Astrocyte of the spinal cord (primary cell): Measurements from ENCODE around the gene MAPK11.
"Not testable (repeated sequence)": the region's sequence is repeated elsewhere in the genome, so short reads cannot be mapped to it uniquely, and the experiment has no call there.

Experiments
- DNase-seq: peaks from one replicate; pipeline ENCODE4 v3.0.0; 2011; ENCODE audit warnings: low read depth, low spot score
- H3K4me3 ChIP-seq: 2 replicates; pipeline ENCODE4 v1.5.1; 2011; ENCODE audit warnings: low read depth, mild to moderate bottlenecking, low read length, moderate library complexity
- in situ Hi-C: cut with HindIII; loops from 2 replicates; pipeline ENCODE4 v1.10.0; 2017; ENCODE audit warnings: low sequenced_read_pairs
- TF ChIP-seq, protein P1 (sequence below): IDR thresholded peaks from 2 replicates; pipeline ENCODE4 v1.5.1; 2012; ENCODE audit warnings: low read depth, mild to moderate bottlenecking, low read length, inconsistent platforms

Gene MAPK11

DNA sequence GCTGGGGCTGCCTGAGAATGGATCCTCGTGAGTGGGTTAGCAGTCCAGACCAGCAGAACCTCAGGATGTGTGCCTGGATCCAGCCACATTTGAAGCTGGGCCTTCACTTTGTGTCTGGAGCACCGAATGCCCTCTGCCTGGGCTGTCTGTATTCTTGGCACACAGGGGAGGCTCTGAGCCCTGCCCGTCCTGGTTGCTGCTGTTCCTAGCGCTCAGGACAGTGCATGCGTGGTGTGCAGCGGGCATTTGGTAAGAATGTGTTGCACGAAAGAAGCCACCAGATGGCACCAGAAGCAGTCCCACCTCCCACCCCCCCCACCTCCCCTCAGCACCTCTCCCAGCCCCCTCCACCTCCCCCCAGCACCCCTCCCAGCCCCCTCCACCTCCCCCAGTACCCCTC, 4.1 kb upstream of the MAPK11 start:
- in situ Hi-C loops = no loop called here
- TF ChIP-seq, protein P1, sequence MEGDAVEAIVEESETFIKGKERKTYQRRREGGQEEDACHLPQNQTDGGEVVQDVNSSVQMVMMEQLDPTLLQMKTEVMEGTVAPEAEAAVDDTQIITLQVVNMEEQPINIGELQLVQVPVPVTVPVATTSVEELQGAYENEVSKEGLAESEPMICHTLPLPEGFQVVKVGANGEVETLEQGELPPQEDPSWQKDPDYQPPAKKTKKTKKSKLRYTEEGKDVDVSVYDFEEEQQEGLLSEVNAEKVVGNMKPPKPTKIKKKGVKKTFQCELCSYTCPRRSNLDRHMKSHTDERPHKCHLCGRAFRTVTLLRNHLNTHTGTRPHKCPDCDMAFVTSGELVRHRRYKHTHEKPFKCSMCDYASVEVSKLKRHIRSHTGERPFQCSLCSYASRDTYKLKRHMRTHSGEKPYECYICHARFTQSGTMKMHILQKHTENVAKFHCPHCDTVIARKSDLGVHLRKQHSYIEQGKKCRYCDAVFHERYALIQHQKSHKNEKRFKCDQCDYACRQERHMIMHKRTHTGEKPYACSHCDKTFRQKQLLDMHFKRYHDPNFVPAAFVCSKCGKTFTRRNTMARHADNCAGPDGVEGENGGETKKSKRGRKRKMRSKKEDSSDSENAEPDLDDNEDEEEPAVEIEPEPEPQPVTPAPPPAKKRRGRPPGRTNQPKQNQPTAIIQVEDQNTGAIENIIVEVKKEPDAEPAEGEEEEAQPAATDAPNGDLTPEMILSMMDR = peak; percentile 29
- H3K4me3 ChIP-seq = no peak overlapping the region
- DNase-seq = peak; percentile 53

DNA sequence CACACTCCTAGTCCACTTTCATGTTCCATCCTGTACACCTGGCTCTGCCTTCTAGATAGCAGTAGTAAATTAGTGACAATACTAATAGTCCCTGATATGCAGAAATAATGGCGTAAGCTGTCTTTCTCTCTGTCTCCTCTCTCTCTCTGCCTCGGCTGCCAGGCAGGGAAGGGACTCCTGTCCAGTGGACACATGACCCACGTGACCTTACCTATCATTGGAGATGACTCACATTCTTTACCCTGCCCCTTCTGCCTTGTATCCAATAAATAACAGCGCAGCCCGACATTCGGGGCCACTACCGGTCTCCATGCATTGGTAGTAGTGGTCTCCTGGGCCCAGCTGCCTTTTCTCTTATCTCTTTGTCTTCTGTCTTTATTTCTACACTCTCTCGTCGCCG, 3.6 kb upstream of the MAPK11 start:
- in situ Hi-C loops = not testable (repeated sequence)

DNA sequence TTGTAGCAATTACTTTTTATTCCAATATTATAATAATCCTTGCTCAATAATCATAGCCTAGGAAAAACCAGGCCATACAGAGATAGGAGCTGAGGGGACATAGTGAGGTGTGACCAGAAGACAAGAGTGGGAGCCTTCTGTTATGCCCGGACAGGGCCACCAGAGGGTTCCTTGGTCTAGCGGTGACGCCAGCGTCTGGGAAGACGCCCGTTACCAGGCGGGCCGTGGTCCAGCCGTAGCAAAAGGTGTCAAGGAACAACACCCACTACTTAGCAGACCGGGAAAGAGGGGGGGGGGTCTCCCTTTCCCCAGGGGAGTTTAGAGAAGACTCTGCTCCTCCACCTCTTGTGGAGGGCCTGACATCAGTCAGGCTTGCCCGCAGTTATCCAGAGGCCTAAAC, 3.2 kb upstream of the MAPK11 start:
- DNase-seq, H3K4me3 ChIP-seq, in situ Hi-C loops: not testable (repeated sequence)

More for the DNA sequence above, 3.6 kb upstream of the MAPK11 start:
- H3K4me3 ChIP-seq, DNase-seq: not testable (repeated sequence)

DNA sequence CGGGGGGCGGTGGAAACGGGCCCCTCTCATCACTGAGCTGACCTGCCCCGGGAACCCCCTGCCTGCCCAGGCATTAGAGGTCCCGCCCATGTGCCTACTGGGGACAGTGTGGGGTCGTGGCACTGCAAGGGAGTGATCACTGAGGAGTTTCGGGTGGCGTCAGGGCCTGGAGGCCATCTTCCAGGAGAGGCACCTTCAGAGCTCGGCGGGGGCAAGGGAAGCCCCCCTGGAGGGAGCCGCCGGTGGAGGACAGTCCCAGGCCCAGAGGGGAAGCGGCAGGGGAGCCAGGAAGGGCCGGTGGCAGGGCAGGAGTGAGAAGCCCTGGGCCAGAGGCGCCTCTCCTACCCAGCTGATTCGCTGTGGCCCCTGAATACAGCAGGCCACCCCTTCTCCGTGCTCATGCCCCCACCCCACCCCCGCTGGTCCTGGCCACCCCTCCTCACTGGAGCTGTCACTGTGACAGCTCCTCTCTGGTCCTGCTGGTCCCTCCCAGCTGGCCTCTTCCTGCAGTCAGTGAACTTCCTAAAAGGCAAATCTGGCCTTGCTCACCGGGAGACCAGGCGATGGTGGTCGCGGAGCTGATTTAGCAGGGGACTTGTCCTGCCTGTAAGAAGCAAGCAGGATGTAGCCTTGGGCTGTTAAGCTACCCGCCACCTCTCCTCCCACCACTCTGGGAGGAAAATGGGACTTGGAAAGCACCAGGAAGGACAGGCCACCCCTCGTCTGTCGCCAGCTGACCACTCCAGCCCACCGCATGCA, 2.0 kb upstream of the MAPK11 start:
- no peak for DNase-seq
- TF ChIP-seq, protein P1 = no peak
- in situ Hi-C loops = no loop called here
- no peak overlapping the region for H3K4me3 ChIP-seq

DNA sequence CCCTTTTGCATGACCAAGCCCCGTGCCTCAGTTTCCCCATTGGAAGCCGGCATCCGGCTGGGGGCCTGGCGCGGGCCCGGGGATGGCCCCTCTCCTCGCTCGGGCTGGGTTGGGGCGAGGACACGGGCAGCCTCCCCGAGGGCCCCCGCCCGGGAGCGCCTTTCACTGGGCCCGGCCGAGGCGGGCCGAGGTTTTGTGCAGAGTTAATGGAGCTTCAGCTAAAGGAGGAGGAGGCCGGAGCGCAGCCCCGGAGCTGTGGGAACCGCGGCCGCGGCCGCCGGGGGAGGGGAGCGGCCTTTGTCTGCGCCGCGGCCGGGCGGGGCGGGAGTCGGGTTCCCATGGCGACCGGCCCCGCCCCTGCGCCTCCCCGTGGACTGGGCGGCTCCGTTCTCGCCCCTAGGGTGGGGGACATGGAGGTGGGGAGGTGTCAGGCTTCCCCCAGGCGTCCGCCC, 1.4 kb upstream of the MAPK11 start:
- TF ChIP-seq, protein P1 = peak; percentile 12
- in situ Hi-C loops = no loop called here
- peak; percentile 64 for DNase-seq
- peak overlapping the region; percentile 47 for H3K4me3 ChIP-seq

DNA sequence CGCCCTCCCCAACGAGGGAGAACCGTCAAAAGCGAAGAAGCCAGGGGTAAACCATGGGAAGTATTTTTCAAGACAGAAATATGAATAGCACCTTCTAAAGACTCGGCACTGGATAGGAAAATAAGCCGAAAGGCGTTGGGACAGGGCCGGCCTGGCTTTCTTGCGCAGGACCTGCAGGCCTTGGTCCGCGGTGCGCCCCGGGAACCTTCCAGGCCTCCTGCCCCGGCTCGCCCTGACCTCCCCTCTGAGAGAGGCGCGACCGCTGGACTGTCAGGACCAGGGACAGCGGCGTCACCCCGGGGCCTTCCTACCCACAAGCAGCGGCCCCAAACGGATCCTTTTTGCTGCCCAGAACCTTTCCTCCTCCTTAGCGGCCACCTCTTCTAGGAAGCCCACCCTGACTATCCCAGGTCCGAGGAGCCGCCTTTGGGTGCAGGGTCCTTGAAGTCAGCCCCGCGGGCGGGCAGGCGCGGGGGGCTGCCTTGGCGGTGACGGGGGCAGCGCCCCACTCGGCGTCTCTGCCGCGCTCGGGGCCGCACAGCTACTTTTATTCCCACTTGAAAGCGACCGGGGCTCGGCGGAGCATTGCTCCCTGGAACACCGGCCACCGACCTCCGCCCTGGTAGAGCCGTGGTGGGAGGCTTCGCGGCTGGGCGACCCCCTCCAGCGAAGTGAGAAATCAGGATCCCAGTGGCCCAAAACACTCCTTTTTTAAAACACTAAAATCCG, 650 bp upstream of the MAPK11 start:
- peak overlapping the region; percentile 47 for H3K4me3 ChIP-seq
- in situ Hi-C loops = no loop called here
- TF ChIP-seq, protein P1 = no peak
- peak; percentile 54 for DNase-seq

DNA sequence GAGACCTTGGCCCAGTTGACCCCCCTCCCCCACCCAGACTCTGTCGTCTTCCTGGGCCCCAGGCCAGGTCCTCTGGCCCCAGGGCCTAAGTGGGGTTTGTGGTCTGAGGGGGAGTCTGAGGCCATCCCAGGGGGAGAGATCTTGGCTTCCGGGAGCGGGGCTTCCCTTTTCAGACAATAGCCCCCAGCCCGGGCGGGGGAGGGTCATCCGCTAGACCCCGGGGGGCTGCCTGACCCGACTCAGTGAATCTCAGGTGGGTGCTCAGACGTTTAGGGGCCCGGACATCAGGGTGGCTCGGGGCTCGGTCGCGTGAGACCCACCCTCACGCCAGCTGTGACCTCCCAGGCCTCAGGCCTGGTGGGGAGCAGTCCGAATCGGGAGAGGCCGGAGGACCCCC, 609 bp downstream of the MAPK11 start:
- DNase-seq = no peak
- H3K4me3 ChIP-seq = peak overlapping the region; percentile 39
- TF ChIP-seq, protein P1 = no peak
- in situ Hi-C loops = no loop called here
